ENCODE data around the gene CHCHD10. TPM values are rescaled to one million over a fixed set of nuclear protein-coding genes. Genes with fewer than 3 reads are reported as not detected.

Gene CHCHD10
- total and polyA plus RNA-seq, 2 donors (not counting 1 experiment from before 2014, with no cell fraction given) = 54.0 to 124 TPM

- H3K9ac ChIP-seq (ENCODE audit: low read length) = no peak overlapping the region
- no peak overlapping the region for H3K27ac ChIP-seq (ENCODE audit: low read length in 2 of 2)
- WGBS (ENCODE audit: insufficient coverage) = 90% methylated on average over 5 of the region's 6 CpGs
- DNase-seq (no peak), ATAC-seq (ENCODE audit: low read depth) (no peak)
- Mint-ChIP-seq H3K4me3 (no peak overlapping the region), H3K27me3 (no peaks in the 10 kb centered on the region), H3K27ac (no peak overlapping the region), H3K4me1 (peaks cover 14% of the 10 kb centered on the region), H3K9me3 (ENCODE audit: insufficient read depth) (no peaks in the 10 kb centered on the region)
- peaks cover 25% of the 10 kb centered on the region for H3K79me2 ChIP-seq (ENCODE audit: control insufficient read depth, insufficient read depth, low read length)
- H2AFZ ChIP-seq (ENCODE audit: insufficient read depth, low read depth, low read length, poor library complexity, severe bottlenecking) = no peak overlapping the region
- no peak overlapping the region for H3K4me2 ChIP-seq (replicated peaks; ENCODE audit: low read depth, low read length, poor library complexity, severe bottlenecking)
- H3K4me1 ChIP-seq (ENCODE audit: control insufficient read depth in 2 of 2, insufficient read depth in 2 of 2, low read length in 2 of 2) = peaks cover 6 to 9% of the 10 kb centered on the region in 2 donors
- ChIA-PET POLR2A (interaction anchor here (0.7 kb wide), 1 partner anchor 139 kb away, joined by 3 read pairs; no protein-coding TSS in a partner anchor), CTCF (interaction anchor here (0.7 to 1.7 kb wide), 3 partner anchors 25 to 1392 kb away, joined by 3 to 6 read pairs (median 3); no protein-coding TSS in a partner anchor)
- peaks cover 0 to 13% (median 0%) of the 10 kb centered on the region in 3 donors for H3K9me3 ChIP-seq (ENCODE audit: control extremely low read depth in 1 of 3, control insufficient read depth in 2 of 3, insufficient read depth in 1 of 3, low read length in 2 of 3)
- intact Hi-C loops (cut with micrococcal nuclease) = no loop called here
- H3K27me3 ChIP-seq (replicated peaks in 1 of 4; ENCODE audit: control extremely low read depth in 1 of 4, control insufficient read depth in 3 of 4, insufficient read depth in 4 of 4, low read length in 3 of 4) = no peaks in the 10 kb centered on the region
- no peak overlapping the region for H3K4me3 ChIP-seq (ENCODE audit: control extremely low read depth in 1 of 5, extremely low read depth in 1 of 5, insufficient read depth in 1 of 5, low read depth in 2 of 5, low read length in 4 of 5)
- peaks cover 5 to 30% of the 10 kb centered on the region in 2 experiments for H3K36me3 ChIP-seq (replicated peaks in 1 of 2; ENCODE audit: control extremely low read depth in 1 of 2, control insufficient read depth in 1 of 2, extremely low read depth in 1 of 2, insufficient read depth in 2 of 2, low read length in 1 of 2)
- H4K20me1 ChIP-seq (ENCODE audit: control insufficient read depth, insufficient read depth, low read length, poor library complexity, severe bottlenecking) = no peaks in the 10 kb centered on the region
- TF ChIP-seq CTCF (IDR thresholded peaks at IDR 0.05) (no peak), EZH2 (IDR thresholded peaks at IDR 0.05; ENCODE audit: borderline replicate concordance, insufficient read depth, low read depth, low read length, poor library complexity, severe bottlenecking) (no peak)
Measured at GRCh38 chr22:23745791-23746190, 22.0 kb downstream of the CHCHD10 start.

GRCh38 chr22:23744485-23744884, 23.3 kb downstream of the CHCHD10 start:
- H3K4me3 ChIP-seq (ENCODE audit: control extremely low read depth in 1 of 5, extremely low read depth in 1 of 5, insufficient read depth in 1 of 5, low read depth in 2 of 5, low read length in 4 of 5) = no peak overlapping the region
- no peaks in the 10 kb centered on the region for H3K4me1 ChIP-seq (ENCODE audit: control insufficient read depth in 2 of 2, insufficient read depth in 2 of 2, low read length in 2 of 2)
- H3K9me3 ChIP-seq (ENCODE audit: control extremely low read depth in 1 of 3, control insufficient read depth in 2 of 3, insufficient read depth in 1 of 3, low read length in 2 of 3) = peaks cover 0 to 13% (median 0%) of the 10 kb centered on the region in 3 donors
- no peaks in the 10 kb centered on the region for H3K27me3 Mint-ChIP-seq
- H3K4me2 ChIP-seq (replicated peaks; ENCODE audit: low read depth, low read length, poor library complexity, severe bottlenecking) = no peak overlapping the region
- H4K20me1 ChIP-seq (ENCODE audit: control insufficient read depth, insufficient read depth, low read length, poor library complexity, severe bottlenecking) = no peaks in the 10 kb centered on the region
- no peak overlapping the region for H3K9ac ChIP-seq (ENCODE audit: low read length)
- ChIA-PET CTCF (interaction anchor here (1.0 to 1.7 kb wide), 5 partner anchors 8 to 105 kb away, joined by 3 to 6 read pairs (median 3); no protein-coding TSS in a partner anchor), POLR2A (no interaction called here)
- peaks cover 5 to 30% of the 10 kb centered on the region in 2 experiments for H3K36me3 ChIP-seq (replicated peaks in 1 of 2; ENCODE audit: control extremely low read depth in 1 of 2, control insufficient read depth in 1 of 2, extremely low read depth in 1 of 2, insufficient read depth in 2 of 2, low read length in 1 of 2)
- H3K79me2 ChIP-seq (ENCODE audit: control insufficient read depth, insufficient read depth, low read length) = peaks cover 15% of the 10 kb centered on the region
- H2AFZ ChIP-seq (ENCODE audit: insufficient read depth, low read depth, low read length, poor library complexity, severe bottlenecking) = no peak overlapping the region
- peaks cover 2% of the 10 kb centered on the region for H3K4me1 Mint-ChIP-seq
- H3K27ac ChIP-seq (ENCODE audit: low read length in 2 of 2) = no peak overlapping the region
- H3K4me3 Mint-ChIP-seq = no peak overlapping the region
- no peaks in the 10 kb centered on the region for H3K27me3 ChIP-seq (replicated peaks in 1 of 4; ENCODE audit: control extremely low read depth in 1 of 4, control insufficient read depth in 3 of 4, insufficient read depth in 4 of 4, low read length in 3 of 4)
- DNase-seq = no peak
- H3K9me3 Mint-ChIP-seq (ENCODE audit: insufficient read depth) = no peaks in the 10 kb centered on the region
- TF ChIP-seq EZH2 (IDR thresholded peaks at IDR 0.05; ENCODE audit: borderline replicate concordance, insufficient read depth, low read depth, low read length, poor library complexity, severe bottlenecking) (no peak), CTCF (IDR thresholded peaks at IDR 0.05) (no peak)
- no peak overlapping the region for H3K27ac Mint-ChIP-seq
- 96% methylated on average over 12 of the region's 14 CpGs for WGBS (ENCODE audit: insufficient coverage)
- intact Hi-C loops (cut with micrococcal nuclease) = no loop called here
- no peak for ATAC-seq (ENCODE audit: low read depth)
